Activated effector memory CD4-positive, alpha-beta T cell treated with Interleukin-2 at 50 U/mL for 16 hours (primary cell): ENCODE data around the gene DNAJC6.
"Not testable (repeated sequence)": the region's sequence is repeated elsewhere in the genome, so short reads cannot be mapped to it uniquely, and the experiment has no call there.

Experiments used
- DNase-seq: peaks from one replicate; pipeline ENCODE4 v3.0.0-alpha.2; 2020

The DNAJC6 gene

DNA sequence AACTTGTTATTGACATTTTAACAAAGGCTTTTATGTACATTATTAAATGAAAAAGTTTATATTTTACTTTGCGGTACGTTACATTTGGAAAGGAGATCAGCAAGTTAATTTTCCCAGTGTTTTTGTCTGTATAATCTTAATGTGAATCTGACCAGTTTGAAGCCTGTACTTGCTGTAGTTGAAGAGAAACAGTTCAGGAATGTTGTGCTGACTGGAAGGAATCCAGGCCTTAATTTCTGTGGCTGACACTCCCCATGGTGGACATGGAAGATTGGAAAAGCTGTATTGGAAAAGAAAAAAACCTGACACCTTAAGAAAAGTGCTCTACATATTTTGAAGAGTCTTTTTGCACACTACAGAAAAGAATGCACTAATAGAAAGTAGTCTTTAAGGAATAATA is 126.6 kb downstream of the DNAJC6 start:
- no peak for DNase-seq

DNA sequence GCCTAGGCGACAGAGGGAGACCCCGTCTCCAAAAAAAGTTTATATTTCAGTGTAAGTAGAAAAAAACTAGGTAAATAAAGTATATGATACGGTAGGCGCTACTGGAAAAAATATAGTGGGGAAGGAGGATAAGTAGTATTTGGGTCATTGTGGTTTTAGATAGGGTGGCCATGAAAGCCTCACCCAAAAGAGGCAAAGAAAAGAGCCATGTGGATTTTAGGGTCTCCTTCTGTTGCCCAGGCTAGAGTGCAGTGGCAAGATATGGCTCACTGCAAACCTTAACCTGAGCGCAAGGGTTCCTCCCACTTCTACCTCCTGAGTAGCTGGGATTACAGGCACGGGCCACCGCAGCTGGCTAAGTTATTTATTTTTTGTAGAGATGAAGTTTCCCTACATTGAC is 128.3 kb downstream of the DNAJC6 start:
- no peak for DNase-seq

DNA sequence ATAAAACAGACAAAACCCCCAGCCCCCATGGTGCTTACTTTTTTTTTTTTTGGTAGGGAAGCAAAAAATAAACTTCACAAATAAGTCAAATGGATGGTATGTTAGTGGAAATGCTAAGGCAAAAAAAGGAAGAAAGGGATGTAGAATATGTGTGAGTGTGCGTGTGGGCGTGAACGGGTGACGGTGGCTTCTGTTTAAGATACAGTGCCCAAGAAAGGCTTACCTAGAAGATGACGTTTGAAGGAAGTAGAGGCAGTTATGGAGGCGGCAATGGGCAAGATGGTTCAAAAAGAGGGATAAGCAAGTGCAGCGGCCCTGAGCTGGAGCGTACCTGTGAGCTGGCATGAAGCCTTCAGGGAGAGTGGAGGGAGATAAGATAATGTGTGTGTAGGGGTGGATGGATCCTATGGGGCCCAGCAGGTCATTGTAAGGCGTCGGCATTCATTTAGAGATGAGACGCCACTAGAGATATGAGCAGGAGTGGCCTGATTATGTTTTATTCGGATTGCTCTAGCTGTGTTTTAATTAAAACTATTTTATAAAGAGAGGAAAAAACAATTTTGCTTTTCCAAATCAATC is 131.1 kb downstream of the DNAJC6 start:
- DNase-seq, result no peak

DNA sequence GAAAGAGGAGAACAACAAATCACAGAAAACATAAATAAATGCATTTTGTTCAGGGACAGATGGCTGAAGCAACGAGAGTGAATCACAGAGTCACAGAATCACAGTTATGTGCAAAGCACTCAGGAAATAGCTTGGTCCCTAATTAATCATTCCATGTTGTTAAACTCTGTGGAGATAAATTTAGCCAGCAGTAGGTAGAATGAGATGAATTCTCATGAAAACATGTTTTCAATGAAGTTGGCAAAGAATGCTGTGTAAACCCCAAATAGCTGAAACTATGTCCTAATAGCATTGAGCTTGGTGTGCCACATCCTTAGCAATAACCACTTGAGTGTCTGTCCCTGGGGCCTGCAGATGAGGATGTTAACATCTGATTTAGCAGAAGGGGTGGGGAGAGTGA is 131.6 kb downstream of the DNAJC6 start:
- DNase-seq, result no peak

DNA sequence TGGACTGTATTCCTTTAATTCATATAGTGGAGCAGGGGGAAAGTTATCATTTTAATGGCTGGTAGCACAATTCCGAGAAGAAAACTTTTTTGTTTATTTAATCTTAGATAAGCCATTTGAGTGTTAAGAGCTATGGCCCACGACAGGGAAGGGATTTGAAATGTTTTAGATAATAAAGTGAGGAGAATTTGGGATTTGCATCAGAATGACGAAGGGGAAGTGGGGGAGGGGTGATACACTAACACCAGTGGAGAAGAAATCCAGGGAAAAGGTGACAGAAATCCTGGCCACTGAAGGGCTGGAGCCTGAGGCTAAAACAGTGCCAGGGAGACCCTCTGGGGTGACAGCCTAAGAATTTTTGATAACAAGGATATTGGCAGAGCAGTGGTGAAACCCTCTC is 132.1 kb downstream of the DNAJC6 start:
- DNase-seq, result no peak

DNA sequence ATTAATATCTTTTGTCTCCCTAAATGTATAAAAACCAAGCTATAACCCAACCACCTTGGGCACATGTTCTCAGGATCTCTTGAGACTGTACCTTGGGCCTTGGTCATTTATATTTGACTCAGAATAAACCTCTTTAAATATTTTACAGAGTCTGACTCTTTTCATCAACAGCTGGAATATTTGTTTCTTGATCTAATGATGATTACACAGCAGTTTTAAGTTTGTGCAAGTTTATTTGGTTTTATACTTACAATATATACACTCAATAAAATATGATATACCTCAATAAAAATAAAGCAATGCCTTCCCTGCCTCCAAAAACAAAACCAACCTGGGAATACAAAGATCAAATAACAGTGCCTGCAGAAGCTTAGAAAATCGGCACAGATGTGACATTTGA is 133.1 kb downstream of the DNAJC6 start:
- DNase-seq, result no peak

DNA sequence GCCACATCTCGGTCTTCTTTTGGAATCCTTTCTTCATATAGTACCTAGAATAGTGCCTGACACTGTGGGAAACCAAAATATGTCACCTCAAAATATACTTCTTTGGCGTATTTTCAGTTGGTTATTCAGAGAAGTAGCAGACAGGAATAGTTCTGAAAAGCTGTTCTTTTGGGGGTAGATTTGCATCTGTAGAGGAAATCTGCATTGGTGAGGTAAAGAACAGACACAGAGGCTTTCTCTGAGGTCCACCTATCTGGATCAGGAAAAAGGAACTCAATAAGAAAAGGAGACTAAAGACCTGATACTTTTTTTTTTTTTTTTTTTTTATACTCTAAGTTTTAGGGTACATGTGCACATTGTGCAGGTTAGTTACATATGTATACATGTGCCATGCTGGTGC is 134.3 kb downstream of the DNAJC6 start:
- no peak for DNase-seq

DNA sequence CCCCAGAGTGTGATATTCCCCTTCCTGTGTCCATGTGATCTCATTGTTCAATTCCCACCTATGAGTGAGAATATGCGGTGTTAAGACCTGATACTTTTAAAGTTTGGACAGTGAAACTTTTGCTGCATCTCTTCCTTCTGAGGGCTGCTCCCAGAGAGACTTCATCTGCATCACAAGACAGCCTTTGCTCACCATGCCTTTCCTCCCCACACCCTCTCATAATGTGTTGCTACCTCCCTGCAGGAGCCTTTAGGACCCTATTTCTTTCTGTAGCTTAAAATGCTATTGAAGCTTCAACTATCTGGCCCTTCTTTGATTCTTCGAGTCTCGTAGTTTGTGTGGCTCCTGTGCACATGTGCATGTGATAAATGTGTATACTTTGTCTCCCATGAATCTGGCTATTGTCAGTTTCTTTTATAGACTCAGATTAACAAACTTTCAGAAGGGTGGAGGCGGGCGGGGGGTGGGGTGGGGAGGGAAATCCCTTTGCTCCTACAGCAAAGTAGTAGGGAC is 134.8 kb downstream of the DNAJC6 start:
- DNase-seq, result no peak

DNA sequence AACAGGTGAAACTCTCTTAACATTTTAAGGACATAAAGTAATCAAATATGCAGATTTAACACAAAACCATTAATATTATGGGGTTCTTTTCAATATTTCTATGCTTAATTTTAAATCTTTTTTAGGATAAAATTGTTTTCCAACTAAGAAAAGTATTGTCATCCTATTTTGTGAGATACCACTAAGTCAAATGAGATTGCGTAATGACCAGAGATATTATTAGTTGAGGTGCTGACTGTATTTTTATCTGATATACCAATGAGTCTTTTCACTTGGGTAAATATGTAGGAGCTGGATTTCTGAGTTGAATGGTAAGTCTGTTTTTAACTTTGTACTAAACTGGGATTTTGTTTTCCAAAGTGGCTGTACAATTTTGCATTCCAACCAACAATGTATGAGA is 136.5 kb downstream of the DNAJC6 start:
- no peak for DNase-seq

DNA sequence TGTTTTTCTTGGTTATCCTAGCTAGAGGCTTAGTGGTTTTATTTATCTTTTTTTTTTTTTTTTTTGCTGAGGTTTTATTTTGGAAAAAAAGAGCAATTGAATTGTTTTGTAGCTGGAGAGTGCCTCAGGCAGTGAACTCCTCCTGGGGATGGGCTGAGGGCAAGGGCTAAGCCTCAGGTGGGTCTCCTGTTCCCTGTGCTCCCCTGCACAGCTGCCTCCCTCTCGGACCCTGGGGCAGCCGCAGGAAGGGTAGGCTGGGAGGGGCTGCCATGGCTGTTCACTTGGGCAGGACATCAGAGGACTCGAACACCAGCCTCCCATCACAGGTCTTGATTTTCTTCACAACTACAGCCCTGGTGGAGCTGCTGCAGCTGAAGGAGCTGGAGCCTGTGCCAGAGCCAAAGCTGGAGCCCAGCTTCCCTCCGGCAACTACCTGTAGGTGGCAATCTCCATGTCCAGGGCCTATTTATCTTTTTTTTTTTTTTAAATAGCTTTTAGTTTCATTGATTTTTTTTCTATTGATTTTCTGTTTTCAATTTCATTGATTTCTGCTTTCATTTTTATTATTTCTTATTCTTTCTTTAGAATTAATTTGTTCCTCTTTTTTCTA is 140.0 kb downstream of the DNAJC6 start:
- no peak for DNase-seq

DNA sequence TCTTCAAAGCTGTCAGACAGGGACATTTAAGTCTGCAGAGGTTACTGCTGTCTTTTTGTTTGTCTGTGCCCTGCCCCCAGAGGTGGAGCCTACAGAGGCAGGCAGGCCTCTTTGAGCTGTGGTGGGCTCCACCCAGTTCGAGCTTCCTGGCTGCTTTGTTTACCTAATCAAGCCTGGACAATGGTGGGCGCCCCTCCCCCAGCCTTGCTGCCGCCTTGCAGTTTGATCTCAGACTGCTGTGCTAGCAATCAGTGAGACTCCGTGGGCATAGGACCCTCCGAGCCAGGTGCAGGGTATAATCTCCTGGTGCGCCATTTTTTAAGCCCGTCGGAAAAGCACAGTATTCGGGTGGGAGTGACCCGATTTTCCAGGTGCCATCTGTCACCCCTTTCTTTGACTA is 146.3 kb downstream of the DNAJC6 start:
- DNase-seq, result not testable (repeated sequence)

DNA sequence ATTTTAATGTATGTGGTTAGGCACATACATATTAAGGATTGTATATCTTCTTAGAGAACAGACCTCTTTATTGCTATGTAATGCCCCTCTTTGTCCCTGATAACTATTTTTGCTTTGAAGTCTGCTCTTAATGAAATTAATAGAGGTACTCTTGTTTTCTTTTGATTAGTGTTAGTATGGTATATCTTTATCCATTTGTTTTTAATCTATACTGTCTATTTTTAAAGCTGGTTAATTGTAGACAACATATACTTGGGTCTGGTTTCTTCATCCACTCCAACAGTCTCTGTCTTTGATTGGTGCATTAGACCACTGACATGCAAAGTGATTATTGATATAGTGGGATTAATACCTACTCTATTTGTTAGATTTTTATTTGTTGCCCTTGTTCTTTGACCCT is 147.1 kb downstream of the DNAJC6 start:
- DNase-seq, result no peak

DNA sequence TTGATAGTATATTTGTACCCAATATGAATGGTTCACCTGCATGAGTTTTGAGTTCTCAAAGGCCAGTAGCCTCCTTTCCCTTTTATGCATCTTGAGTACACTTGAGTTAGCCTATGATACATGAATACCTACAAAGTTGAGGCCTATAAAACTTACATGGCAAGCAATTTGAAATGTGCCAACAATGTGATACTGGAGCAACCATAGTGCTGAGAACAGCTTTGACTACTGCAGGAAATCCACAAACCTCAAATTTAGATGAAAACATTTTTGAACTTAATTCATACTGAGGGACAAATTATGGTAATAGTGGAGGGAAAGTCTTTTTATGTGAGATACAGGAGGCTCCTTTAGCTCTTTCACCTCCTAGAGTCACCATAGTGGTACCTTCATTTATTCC is 148.5 kb downstream of the DNAJC6 start:
- no peak for DNase-seq

DNA sequence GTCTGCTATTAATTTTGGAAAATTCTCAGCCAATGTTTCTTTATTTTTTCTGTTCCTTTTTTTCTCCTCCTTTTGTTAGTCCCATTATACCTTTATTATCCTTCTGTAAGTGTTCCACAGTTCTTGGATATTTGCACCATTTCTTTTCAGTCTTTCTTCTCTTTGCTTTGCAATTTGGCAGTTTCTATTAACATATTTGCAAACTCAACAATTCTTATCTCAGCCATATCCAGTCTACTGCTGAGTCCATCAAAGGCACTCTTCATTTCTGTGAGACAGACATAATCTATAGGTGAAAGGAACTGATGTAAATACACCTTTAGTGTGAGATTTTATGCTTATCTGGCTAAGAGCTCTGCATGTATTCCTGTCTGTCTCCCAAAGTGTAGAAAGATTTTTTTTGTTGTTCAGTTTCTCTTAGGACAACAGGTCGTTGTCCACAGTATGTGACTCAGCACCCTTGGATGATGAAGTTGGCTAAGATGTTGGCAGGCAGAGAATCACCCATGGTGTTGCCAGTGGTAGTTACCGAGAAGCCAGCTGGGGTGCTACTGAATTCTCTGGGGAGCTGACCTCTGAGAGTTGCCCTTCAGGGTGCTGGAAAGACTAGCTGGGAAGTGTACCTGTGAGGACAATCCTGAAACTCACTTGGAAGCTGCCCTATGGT is 149.5 kb downstream of the DNAJC6 start:
- DNase-seq, result no peak

DNA sequence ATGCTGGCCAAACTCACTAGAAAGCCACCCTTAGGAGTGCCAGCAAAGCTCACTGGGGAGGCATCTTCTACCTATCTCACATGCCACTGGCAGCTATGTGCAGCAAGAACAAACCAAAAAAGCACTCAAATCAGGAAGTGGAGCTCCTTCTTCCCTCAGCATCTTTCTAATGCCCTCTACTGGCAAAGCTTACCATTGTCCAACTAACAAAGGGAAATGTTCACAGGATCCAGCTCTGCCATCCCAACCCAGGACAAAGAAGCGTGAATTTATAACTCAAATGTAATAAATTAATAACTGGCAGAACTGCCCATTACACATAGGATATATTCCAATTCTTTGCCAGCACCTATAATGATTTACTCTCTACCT is 150.0 kb downstream of the DNAJC6 start:
- DNase-seq, result no peak
